ENCODE data around the gene CCDC188.

CCDC188 gene

GRCh38 chr22:20130731-20131596 lies 19.9 kb downstream of the CCDC188 start:
- 7% methylated on average over 70 of the region's 70 CpGs for WGBS
- Histone ChIP-seq H3K27me3 (ENCODE audit: insufficient read depth, low read length) (no peaks in the 10 kb centered on the region), H3K9me3 (ENCODE audit: insufficient read depth, low read depth, low read length) (no peaks in the 10 kb centered on the region), H3K36me3 (ENCODE audit: insufficient read depth, low read length) (peaks cover 24% of the 10 kb centered on the region), H3K4me3 (ENCODE audit: low read length) (peak overlapping the region; percentile 83), H3K27ac (ENCODE audit: low read depth, low read length) (no peak overlapping the region), H3K4me1 (ENCODE audit: insufficient read depth, low read length) (peaks cover 5% of the 10 kb centered on the region; the same call in 1 of the 2 replicates), H3K9ac (ENCODE audit: low read depth, low read length) (peak overlapping the region; percentile 78)

- Histone ChIP-seq H3K9me3 (ENCODE audit: insufficient read depth, low read depth, low read length) (no peaks in the 10 kb centered on the region), H3K4me1 (ENCODE audit: insufficient read depth, low read length) (peaks cover 5% of the 10 kb centered on the region; the same call in 1 of the 2 replicates), H3K9ac (ENCODE audit: low read depth, low read length) (no peak overlapping the region; the same call in 1 of the 2 replicates), H3K4me3 (ENCODE audit: low read length) (peak overlapping the region; percentile 83; the same call in 1 of the 2 replicates), H3K36me3 (ENCODE audit: insufficient read depth, low read length) (peaks cover 30% of the 10 kb centered on the region), H3K27me3 (ENCODE audit: insufficient read depth, low read length) (no peaks in the 10 kb centered on the region), H3K27ac (ENCODE audit: low read depth, low read length) (no peak overlapping the region)
- 88% methylated on average over 3 of the region's 3 CpGs for WGBS
Measured at GRCh38 chr22:20130319-20130718, 20.5 kb downstream of the CCDC188 start.

- H3K27ac ChIP-seq (ENCODE audit: low read depth, low read length) = no peak overlapping the region
- H3K27me3 ChIP-seq (ENCODE audit: insufficient read depth, low read length) = no peaks in the 10 kb centered on the region
- peaks cover 5% of the 10 kb centered on the region; the same call in 1 of the 2 replicates for H3K4me1 ChIP-seq (ENCODE audit: insufficient read depth, low read length)
- 97% methylated on average over 3 of the region's 3 CpGs for WGBS
- H3K4me3 ChIP-seq (ENCODE audit: low read length) = no peak overlapping the region
- H3K9ac ChIP-seq (ENCODE audit: low read depth, low read length) = no peak overlapping the region
- peaks cover 37% of the 10 kb centered on the region for H3K36me3 ChIP-seq (ENCODE audit: insufficient read depth, low read length)
- H3K9me3 ChIP-seq (ENCODE audit: insufficient read depth, low read depth, low read length) = no peaks in the 10 kb centered on the region
Measured at GRCh38 chr22:20129747-20130014, 21.2 kb downstream of the CCDC188 start.

- Histone ChIP-seq H3K4me1 (ENCODE audit: insufficient read depth, low read length) (peaks cover 5% of the 10 kb centered on the region; the same call in 1 of the 2 replicates), H3K9ac (ENCODE audit: low read depth, low read length) (no peak overlapping the region), H3K27me3 (ENCODE audit: insufficient read depth, low read length) (no peaks in the 10 kb centered on the region), H3K36me3 (ENCODE audit: insufficient read depth, low read length) (peaks cover 41% of the 10 kb centered on the region), H3K27ac (ENCODE audit: low read depth, low read length) (no peak overlapping the region), H3K9me3 (ENCODE audit: insufficient read depth, low read depth, low read length) (no peaks in the 10 kb centered on the region), H3K4me3 (ENCODE audit: low read length) (no peak overlapping the region)
- 78% methylated on average over 18 of the region's 18 CpGs for WGBS
Measured at GRCh38 chr22:20128902-20129746, 21.7 kb downstream of the CCDC188 start.

- Histone ChIP-seq H3K4me1 (ENCODE audit: insufficient read depth, low read length) (peaks cover 5% of the 10 kb centered on the region; the same call in 1 of the 2 replicates), H3K4me3 (ENCODE audit: low read length) (no peak overlapping the region), H3K9me3 (ENCODE audit: insufficient read depth, low read depth, low read length) (no peaks in the 10 kb centered on the region), H3K27ac (ENCODE audit: low read depth, low read length) (no peak overlapping the region), H3K9ac (ENCODE audit: low read depth, low read length) (no peak overlapping the region), H3K27me3 (ENCODE audit: insufficient read depth, low read length) (no peaks in the 10 kb centered on the region), H3K36me3 (ENCODE audit: insufficient read depth, low read length) (peaks cover 47% of the 10 kb centered on the region)
- WGBS = 77% methylated on average over 2 of the region's 2 CpGs
Measured at GRCh38 chr22:20128619-20128901, 22.3 kb downstream of the CCDC188 start.

GRCh38 chr22:20127869-20128618 lies 22.8 kb downstream of the CCDC188 start:
- no peak overlapping the region for H3K9ac ChIP-seq (ENCODE audit: low read depth, low read length)

GRCh38 chr22:20127318-20127868 lies 23.5 kb downstream of the CCDC188 start:
- 96% methylated on average over 15 of the region's 15 CpGs for WGBS
- Histone ChIP-seq H3K9ac (ENCODE audit: low read depth, low read length) (no peak overlapping the region), H3K27me3 (ENCODE audit: insufficient read depth, low read length) (no peaks in the 10 kb centered on the region), H3K36me3 (ENCODE audit: insufficient read depth, low read length) (peaks cover 51% of the 10 kb centered on the region), H3K9me3 (ENCODE audit: insufficient read depth, low read depth, low read length) (no peaks in the 10 kb centered on the region), H3K4me3 (ENCODE audit: low read length) (no peak overlapping the region), H3K4me1 (ENCODE audit: insufficient read depth, low read length) (peaks cover under 1% of the 10 kb centered on the region; the same call in 1 of the 2 replicates), H3K27ac (ENCODE audit: low read depth, low read length) (no peak overlapping the region; the same call in 1 of the 2 replicates)

More at GRCh38 chr22:20127869-20128618, 22.8 kb downstream of the CCDC188 start:
- peaks cover 5% of the 10 kb centered on the region; the same call in 1 of the 2 replicates for H3K4me1 ChIP-seq (ENCODE audit: insufficient read depth, low read length)
- no peak overlapping the region for H3K4me3 ChIP-seq (ENCODE audit: low read length)
- H3K9me3 ChIP-seq (ENCODE audit: insufficient read depth, low read depth, low read length) = no peaks in the 10 kb centered on the region
- 89% methylated on average over 17 of the region's 17 CpGs for WGBS
- H3K27me3 ChIP-seq (ENCODE audit: insufficient read depth, low read length) = no peaks in the 10 kb centered on the region
- H3K36me3 ChIP-seq (ENCODE audit: insufficient read depth, low read length) = peaks cover 50% of the 10 kb centered on the region
- H3K27ac ChIP-seq (ENCODE audit: low read depth, low read length) = no peak overlapping the region

GRCh38 chr22:20126284-20127029 lies 24.4 kb downstream of the CCDC188 start:
- no peak overlapping the region for H3K9ac ChIP-seq (ENCODE audit: low read depth, low read length)

GRCh38 chr22:20125201-20126174 lies 25.4 kb downstream of the CCDC188 start:
- Histone ChIP-seq H3K9me3 (ENCODE audit: insufficient read depth, low read depth, low read length) (no peaks in the 10 kb centered on the region), H3K27ac (ENCODE audit: low read depth, low read length) (no peak overlapping the region), H3K4me3 (ENCODE audit: low read length) (no peak overlapping the region), H3K36me3 (ENCODE audit: insufficient read depth, low read length) (peaks cover 70% of the 10 kb centered on the region), H3K9ac (ENCODE audit: low read depth, low read length) (no peak overlapping the region), H3K27me3 (ENCODE audit: insufficient read depth, low read length) (no peaks in the 10 kb centered on the region), H3K4me1 (ENCODE audit: insufficient read depth, low read length) (no peaks in the 10 kb centered on the region)
- 96% methylated on average over 32 of the region's 32 CpGs for WGBS

More at GRCh38 chr22:20126284-20127029, 24.4 kb downstream of the CCDC188 start:
- Histone ChIP-seq H3K27me3 (ENCODE audit: insufficient read depth, low read length) (no peaks in the 10 kb centered on the region), H3K36me3 (ENCODE audit: insufficient read depth, low read length) (peaks cover 60% of the 10 kb centered on the region), H3K4me3 (ENCODE audit: low read length) (no peak overlapping the region), H3K4me1 (ENCODE audit: insufficient read depth, low read length) (no peaks in the 10 kb centered on the region), H3K9me3 (ENCODE audit: insufficient read depth, low read depth, low read length) (no peaks in the 10 kb centered on the region), H3K27ac (ENCODE audit: low read depth, low read length) (no peak overlapping the region)
- WGBS = 96% methylated on average over 19 of the region's 19 CpGs

Measured in HUES64 (cell line).